Activated CD4-positive, alpha-beta T cell treated with anti-CD3 and anti-CD28 coated beads, Interleukin-2, amount 50 U/mL, for 24 hours (primary cell): Measurements from ENCODE around the gene CCDC150.
"Not testable (repeated sequence)": the region's sequence is repeated elsewhere in the genome, so short reads cannot be mapped to it uniquely, and the experiment has no call there.

ENCODE experiments used
- DNase-seq, 2 donors: peaks; one replicate each; pipeline ENCODE4 v3.0.0-alpha.2; 2020; ENCODE audit warnings: low read depth in 1 of 2, low spot score in 1 of 2

CCDC150 gene

DNA sequence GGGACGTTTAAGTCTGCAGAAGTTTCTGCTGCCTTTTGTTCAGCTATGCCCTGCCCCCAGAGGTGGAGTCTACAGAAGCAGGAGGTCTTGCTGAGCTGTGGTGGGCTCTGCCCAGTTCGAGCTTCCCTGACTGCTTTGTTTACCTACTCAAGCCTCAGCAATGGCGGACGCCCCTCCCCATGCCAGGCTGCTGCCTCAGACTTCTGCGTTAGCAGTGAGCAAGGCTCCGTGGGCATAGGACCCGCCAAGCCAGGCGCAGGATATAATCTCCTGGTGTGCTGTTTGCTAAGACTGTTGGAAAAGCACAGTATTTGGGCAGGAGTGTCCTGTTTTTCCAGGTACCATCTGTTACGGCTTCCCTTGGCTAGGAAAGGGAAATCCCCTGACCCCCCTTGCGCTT is 70.5 kb downstream of the CCDC150 start:
- not testable (repeated sequence) for DNase-seq

DNA sequence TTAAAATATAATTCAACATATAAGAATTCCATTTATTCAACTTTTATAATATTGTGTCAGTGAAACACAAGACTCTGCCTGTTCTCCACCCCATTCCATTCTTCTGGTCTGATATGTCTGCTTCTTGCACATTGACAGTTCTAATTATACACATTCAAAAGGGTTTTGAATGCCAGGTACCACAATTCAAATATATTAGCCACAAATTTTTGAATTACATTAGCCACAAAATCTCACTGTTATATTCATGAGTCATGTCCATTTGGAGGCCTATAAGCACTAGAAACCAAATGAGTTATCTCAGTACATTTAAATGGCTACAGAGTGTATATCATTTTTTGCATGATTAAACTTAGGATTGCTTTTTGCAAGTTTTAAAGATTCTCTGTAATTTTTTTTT is 72.1 kb downstream of the CCDC150 start:
- DNase-seq, result no peak

DNA sequence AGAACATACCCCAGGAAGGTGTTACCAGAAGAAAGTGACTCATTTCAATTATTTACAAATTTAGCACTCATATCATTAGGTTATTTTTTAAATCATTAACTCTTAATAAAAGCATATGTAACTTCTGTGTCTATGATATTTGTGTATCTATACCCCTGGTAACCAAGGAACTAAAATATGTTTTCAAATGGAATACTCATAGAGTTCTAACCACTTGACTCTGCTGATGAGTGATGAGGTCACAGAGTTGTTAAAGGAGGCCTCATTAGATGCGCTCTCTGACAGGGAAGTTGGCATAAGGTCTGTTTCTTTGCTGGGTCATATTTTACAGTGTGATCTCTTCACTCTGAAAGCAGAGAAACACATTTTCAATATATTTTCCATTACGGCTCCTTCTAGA is 73.4 kb downstream of the CCDC150 start:
- no peak for DNase-seq

DNA sequence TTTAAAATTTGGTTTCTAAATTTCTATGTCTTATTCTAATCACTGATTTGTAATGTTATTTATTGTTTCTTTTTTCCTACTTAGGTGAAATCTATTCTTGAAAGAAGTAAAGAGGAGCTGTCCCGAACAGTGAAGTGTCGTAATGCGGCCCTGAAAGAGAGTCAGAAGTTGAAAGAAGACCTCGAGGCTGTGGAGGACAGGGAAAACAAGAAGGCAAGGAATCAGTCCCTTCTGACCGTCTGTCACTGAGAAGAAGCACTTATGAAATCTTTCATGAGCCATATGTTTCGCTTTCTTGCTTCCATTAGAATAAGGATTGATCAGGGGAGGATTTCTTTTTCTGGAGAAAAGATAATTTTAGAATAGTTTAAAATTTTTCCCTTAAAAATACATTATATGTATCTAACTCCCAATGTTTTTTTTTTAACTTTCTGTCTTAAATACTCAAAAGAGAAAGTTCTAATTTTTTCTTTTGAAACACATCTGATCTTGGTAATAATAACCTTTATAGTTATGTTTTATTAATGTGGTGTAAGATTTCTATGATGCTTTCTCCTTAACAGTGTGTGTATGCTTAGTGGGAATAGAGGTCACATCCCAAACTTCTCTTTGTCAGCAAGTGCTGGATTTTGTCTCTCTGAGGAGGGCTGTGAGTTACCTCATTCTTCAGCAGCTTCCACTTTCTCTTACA is 79.0 kb downstream of the CCDC150 start:
- no peak for DNase-seq

DNA sequence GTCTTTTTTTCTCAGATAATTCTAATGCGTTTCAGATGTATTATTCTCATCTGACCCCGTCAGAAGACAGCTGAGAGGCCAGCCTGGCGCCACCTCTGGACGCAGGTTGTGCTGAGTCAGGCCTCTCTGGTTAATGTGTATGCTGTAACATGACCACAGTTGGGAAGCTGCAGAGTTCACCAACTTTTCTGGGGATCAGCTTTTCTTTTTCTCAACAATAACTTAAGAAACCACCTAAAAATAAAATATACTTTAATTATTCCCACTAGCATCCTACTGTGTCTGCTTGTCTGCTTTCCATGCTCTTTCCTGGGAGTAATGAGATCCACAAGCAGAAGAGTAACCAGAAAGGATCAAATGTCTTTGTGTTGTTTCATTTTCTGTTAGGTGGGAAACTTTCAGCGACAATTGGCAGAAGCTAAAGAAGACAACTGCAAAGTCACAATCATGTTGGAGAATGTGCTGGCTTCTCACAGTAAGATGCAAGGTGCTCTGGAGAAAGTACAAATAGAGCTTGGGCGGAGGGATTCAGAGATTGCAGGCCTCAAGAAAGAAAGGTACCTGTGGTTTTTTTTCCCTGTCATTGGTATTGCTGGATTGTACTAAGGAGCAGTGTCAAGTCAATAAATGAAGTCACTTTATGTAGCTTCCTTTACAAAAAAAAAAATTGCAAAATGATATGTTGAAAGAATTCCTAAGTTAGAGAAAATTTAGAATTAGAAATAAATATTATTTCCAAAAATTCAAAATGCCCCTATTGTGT is 79.8 kb downstream of the CCDC150 start:
- no peak for DNase-seq

DNA sequence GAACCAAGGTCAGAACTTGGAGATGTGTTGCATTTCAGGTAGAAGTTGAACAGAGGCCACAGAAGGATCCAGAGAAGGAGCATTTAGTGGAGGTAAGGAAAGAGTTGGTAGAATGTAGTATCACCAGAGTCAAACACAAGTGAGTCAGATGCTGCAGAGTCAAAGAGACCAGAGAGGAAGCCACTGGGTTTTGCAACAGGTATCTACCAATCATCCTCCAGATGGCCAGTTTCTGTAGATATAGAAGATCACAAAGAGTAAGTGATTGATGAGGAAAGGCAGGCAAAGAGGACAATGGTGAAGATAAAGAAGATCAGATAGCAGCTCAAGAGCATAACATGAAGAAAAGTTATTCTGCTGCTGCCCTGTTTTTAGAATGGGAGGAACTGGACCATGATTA is 84.1 kb downstream of the CCDC150 start:
- no peak for DNase-seq

DNA sequence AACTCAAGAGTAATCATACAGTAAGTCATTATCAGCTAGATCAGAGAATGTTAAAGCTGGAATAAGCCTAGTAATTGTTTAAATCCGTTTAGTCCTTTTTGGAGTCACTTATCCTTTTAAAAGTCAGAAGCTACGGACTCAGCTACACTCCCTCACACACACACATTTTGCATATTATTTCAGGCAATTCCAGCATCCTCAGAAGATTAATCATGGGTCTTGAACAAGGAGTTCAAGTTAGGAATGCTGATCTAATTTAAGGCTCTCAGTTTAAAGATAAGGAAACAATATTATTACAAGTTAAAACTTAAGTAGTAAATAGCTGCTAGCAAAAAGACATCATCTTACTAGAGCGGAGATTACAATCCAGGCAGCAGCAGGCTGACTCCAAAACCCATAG is 85.7 kb downstream of the CCDC150 start:
- DNase-seq, result no peak

DNA sequence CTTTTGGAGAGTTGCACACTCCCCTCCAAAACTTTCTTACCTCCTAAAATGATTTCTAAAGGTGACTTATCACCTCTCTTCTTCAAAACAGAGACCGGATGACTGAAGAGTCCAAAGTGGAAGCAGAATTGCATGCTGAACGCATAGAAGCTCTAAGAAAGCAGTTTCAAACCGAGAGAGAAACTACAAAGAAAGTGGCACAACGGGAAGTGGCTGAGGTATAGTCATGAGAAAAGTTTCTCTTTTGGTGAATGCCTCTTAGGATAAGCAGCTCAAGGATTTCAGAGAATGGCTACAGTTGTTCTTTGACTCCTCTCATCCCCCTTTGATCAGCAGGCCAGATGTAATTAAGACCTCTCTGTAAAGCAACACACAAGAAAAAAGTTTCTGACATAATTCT is 86.4 kb downstream of the CCDC150 start:
- no peak for DNase-seq

DNA sequence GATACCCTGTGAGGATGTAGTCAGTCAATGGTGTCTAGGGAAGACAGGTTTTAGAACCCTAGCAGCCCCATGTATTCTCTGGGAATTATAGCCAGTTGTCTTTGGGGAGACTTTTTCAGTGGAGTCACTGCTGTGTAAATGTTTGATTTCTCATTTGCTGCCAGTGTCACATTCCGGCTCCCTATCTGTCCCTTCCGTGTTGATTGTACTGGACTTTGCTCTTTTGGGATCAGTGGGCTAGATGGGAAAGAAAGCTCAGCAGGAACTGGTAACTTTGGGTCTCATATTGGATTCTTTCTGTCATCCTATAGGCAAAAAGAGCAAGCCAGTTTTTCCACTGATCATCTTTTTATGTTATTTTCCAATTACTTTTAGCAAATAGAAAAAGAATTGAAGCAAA is 89.9 kb downstream of the CCDC150 start:
- DNase-seq, result no peak

DNA sequence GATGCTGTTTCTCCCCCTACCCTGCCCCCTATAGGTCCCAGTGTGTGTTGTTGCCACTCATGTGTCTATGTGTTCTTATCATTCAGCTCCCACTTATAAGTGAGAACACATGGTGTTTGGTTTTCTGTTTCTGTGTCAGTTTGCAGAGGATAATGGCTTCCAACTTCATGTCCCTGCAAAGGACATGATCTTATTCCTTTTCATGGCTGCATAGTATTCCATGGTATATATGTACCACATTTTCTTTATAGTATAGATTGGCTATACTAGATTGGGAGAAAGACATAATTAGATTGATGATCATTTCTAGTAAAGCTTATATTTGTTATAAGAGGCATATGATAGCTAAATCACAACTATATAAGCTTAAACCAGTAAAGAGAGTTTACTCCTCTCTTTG is 97.1 kb downstream of the CCDC150 start:
- not testable (repeated sequence) for DNase-seq

DNA sequence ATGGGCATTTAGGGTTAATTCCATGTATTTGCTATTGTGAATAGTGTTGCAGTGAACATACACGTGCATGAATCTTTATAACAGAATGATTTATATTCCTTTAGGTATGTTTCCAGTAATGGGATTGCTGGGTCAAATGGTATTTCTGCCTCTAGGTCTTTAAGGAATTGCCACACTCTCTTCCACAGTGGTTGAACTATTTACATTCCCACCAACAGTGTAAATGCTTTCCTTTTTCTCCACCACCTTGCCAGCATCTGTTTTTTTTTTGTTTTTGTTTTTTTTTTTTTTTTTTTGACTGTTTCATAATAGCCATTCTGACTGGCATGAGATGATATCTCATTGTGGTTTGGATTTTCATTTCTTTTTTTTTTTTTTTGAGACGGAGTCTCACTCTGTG is 97.5 kb downstream of the CCDC150 start:
- no peak for DNase-seq

DNA sequence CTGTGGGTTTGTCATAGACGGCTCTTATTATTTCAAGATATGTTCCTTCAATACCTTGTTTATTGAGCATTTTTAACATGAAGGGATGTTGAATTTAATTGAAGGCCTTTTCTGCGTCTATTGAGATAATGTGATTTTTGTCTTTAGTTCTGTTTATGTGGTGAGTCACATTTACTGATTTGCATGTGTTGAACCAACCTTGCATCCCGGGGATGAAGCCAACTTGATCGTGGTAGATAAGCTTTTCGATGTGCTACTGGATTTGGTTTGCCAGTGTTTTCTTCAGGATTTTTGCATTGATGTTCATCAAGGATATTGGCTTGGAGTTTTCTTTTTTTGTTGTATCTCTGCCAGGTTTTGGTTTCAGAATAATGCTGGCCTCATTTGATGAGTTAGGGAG is 99.5 kb downstream of the CCDC150 start:
- DNase-seq, result no peak

DNA sequence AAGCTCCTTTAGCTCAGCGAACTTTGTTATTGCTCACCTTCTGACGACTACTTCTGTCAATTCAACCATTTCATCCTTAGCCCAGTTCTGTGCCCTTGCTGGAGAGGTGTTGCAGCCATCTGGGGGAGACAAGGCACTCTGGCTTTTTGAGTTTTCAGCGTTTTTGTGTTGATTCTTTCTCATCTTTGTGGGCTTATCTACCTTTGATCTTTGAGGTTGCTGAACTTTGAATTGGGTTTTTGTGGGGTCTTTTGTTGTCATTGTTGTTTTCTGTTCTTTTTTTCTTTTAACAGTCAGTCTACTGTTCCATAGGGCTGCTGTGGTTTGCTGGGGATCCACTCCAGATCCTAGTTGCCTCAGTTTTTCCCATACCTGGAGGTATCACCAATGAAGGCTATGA is 102.7 kb downstream of the CCDC150 start:
- DNase-seq, result no peak

DNA sequence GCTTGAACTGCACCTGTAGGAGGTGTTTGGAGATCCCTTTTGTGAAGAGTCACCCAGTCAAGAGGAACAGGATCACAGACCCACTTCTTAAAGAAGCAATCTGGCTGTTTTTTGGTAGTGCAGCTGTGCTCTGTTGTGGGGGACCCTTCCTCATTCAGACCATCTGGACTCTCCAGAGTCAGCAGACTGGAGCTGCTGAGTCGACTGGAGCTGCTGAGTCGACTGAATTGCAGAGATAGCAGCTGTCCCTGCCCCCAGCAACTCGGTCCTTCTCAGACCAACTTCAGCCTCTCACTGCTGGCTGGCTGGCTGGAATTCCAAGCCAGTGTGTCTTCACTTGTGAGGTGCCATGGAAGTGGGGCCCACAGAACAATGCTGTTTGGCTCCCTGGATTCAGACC is 103.2 kb downstream of the CCDC150 start:
- DNase-seq, result no peak

DNA sequence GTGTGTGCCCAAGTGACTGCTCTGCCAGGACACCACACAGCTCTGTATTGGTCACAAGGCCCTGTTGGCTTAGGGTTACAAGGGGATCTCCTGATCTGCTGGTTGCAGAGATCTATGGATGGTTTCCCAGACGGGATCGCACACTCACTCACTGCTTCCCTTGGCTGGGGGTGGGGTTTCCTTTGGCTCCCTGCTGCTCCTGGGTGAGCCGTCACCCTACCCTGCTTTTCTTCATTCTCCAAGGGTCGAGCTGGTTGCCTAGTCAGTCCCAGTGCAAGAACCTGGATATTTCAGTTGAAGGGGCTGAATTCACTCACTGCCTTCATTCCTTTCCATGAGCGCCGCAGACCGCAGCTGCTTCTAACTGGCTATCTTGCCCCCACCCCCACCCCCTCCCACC is 103.7 kb downstream of the CCDC150 start:
- no peak for DNase-seq

DNA sequence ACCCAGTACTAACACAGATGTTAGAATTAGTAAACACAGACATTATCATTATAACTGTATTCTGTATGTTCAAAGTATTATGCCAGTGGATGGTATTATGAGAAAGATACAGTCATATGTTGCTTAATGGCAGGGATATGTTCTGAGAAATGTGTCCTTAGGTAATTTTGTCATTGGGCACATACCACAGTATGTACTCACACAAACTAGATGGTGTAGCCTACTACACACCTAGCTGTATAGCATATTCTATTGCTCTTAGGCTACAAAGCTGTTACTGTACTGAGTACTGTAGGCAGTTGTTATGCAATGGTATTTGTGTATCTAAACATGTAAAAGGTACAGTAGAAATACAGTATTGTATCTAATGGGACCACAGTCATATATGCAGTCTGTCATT is 106.2 kb downstream of the CCDC150 start:
- no peak for DNase-seq

DNA sequence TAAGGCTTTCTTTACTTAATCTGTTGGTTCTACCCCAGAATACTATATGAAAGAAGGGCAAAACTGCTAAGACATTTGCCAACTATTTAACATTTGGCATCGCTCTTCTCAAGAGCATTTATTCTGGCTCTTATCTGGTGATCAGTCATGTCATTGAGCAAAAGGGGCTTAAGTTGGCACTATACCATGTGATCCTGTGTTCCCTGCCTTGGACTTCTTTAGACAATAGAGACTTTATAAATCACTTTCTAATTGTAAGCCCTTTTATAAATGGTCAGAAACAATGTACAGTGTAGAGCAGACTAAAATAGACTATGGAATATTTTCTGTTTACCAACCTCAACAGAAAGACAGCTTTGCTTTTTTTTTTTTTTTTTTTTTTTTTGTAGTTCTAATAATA is 107.9 kb downstream of the CCDC150 start:
- no peak for DNase-seq

DNA sequence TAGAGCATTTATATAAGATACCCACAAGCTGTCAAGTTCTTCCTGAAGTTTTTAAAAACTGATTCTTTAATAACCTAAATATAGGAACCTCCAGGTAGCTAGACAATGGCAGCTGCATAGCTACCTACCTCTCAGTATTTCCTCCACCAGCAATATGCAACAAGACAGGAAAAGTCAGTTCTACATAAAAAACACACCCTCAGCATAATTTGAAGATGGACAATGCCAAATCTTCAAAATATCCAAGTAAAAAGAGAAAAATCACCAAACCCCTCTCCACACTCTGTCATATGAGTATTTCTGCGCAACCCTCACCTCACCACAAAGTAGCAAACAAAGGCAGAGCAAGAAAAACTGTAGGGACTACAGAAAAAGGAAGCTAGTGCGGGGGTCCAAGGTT is 108.6 kb downstream of the CCDC150 start:
- DNase-seq, result no peak

DNA sequence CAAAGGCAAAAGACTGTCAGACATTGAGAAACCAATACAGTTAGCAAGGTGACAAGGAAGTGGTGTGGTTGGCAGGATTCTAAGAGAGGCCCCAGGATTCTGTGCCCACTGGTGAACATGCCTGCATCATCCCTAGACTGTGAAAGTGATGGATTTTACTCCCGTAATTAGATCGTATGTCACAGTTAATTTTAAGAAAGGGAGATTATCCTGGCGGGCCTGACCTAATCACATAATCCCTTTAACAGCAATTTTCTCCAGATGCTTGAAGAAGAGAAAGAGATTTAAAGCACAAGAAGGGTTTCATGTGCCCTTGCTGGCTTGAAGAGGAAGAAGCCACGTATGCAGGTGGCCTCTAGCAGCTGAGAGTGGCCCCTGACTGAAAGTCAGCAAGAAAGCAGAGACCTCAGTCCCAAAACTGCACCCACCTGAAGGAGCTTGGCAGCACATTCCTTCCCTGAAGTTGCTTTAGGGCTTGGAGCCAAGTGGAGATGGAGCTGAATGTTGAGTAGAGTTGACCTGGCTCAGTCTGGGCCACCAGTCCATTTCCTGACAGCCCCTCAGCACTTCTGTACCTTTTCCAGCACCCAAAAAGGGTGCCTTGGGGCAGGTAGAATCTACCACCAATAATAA is 110.9 kb downstream of the CCDC150 start:
- no peak for DNase-seq

DNA sequence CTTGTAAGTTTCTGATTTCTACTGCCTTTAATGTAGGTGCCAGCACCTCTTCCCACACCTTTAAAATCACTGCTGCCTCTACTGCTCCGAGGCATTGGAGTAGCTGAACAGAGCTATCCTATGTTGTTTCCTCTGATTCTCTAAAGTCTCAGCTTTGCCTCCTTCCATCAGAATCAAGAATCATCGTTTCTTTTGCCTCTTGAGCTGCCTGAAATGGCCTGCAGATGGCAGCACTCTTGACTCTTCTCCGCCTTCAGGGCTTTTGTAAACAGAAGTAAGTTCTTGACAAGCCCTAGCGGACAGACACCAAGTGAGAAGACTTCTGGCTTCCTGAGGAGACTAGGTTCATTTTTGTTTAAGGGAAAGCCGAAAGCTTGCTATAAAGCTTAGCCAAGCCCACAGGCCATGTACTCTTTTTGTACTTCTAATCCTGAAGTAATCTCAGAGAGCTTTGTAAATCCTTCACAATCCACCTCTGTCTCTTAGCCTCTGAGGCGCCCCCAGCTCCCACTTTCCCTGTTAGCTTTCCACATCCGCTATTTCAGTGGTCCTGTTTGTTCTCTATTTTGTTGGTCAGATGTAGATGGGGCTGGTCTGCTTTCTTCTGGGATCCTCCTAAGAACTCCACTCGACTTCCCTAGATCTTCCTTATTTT is 111.6 kb downstream of the CCDC150 start:
- peak; percentile 15 to 37 for DNase-seq

DNA sequence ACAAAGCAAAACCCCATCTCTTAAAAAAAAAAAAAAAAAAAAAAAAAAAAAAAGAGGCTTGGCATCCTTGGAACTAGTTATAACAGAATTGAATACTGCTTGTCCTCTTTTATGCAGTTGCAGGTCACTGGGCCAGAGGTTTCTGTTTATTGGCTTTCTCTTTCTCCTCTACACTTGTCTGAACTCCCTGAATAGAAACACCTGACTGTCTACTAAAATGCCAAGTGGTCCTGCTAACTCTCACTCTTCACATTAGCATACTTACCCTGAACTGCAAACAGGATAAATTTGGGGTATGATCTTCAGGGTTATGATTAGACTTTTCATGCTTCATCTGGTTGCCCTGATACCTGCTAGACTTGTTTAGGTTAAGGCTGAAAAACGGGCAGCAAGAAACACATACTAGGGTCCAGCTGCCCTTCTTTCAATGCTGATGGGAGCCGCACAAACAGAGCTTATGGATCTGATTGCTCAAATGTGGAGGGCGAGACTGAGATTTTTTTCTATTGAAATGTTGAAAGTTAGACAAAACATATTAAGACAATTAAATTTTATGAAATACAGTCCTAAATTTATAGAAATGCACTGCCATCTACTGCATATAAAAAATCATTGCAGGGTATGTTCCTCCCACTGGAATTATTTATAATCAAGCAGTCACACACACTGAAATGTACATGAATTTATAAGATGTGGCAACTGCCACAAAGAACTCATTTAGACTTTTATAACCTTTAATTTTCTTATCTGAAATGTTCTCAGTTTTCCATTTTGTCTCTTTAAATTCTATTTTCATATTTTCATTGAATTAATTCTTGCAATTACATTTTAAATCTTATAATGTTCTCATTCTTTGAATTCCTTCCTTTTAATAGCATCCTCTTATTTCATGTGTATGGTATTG is 119.2 kb downstream of the CCDC150 start:
- no peak for DNase-seq
